NT2/D1 (cell line): ENCODE measurements around the gene NAIF1.

Source experiments
- DNase-seq: peaks from one replicate; pipeline ENCODE4 v3.0.0-alpha.2; 2011; ENCODE audit warnings: low read depth, low spot score
- H3K27me3 ChIP-seq: 2 replicates; pipeline ENCODE4 v1.6.0; 2011; ENCODE audit warnings: mild to moderate bottlenecking; ENCODE audit not compliant: insufficient read length, insufficient read depth
- H3K36me3 ChIP-seq: 2 replicates; pipeline ENCODE4 v1.6.1; 2011; ENCODE audit warnings: mild to moderate bottlenecking, low read length, mixed read lengths; ENCODE audit not compliant: insufficient read depth, insufficient read length
- H3K4me1 ChIP-seq: 2 replicates; pipeline ENCODE4 v1.5.1; 2011; ENCODE audit not compliant: insufficient read depth, insufficient read length
- H3K4me3 ChIP-seq: 2 replicates; pipeline ENCODE4 v1.5.1; 2011; ENCODE audit warnings: low read depth; ENCODE audit not compliant: insufficient read length
- H3K9ac ChIP-seq: 2 replicates; pipeline ENCODE4 v1.6.0; 2011; ENCODE audit warnings: low read depth; ENCODE audit not compliant: insufficient read length
- H3K9me3 ChIP-seq: 2 replicates; pipeline ENCODE4 v1.5.1; 2011; ENCODE audit warnings: mild to moderate bottlenecking, low read length; ENCODE audit not compliant: insufficient read depth
- SUZ12 ChIP-seq: IDR thresholded peaks from 2 replicates; pipeline ENCODE4 v1.6.1; 2011; ENCODE audit not compliant: insufficient read length, insufficient read depth; ENCODE audit errors: extremely low read depth
- YY1 ChIP-seq: IDR thresholded peaks from 2 replicates; pipeline ENCODE4 v1.6.1; 2011; ENCODE audit not compliant: insufficient read length, insufficient read depth
- ZNF274 ChIP-seq: IDR thresholded peaks from 2 replicates; pipeline ENCODE4 v1.6.1; 2011; ENCODE audit warnings: mild to moderate bottlenecking, low read depth, low read length

NAIF1 gene

DNA sequence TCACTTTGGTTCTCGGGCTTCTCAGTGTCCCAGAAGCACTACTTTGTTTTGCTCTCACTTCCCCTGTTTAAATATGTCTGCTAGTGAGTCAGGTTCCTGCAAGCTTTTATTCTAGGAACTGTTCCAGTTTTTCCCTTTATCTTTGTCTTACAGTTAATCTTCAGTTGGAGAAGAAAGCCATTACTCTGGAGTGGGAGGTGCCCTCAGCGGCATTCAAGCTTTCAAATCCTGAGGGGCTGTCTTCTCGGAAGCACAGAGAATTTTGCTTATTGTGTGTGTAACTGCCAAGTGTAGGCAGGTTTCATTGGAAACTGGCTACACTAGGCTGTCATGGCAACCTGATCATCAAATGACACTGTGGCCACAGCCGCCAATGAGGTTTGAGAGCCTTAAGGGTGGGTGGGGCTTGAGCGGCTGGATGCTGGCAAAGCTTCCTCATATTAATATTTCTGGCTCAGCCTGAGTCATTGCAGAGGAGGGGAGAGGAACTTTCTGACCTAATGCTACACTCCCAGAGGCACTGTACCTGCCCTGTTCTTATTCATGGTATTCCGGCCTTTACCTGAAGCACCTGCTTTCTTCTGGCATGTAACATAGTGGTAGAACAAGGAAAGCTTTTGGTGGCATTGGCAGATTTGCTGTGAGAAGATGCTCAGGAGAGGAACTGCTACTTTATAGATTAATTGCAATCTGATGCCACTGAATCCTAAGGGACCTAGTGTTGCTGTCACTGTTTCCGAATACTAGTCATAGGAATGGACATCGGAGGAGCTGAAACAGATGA is 27.2 kb upstream of the NAIF1 start:
- Histone ChIP-seq H3K9ac (no peak overlapping the region), H3K36me3 (peaks cover 23% of the 10 kb centered on the region), H3K9me3 (no peaks in the 10 kb centered on the region), H3K4me3 (no peak overlapping the region), H3K27me3 (no peaks in the 10 kb centered on the region), H3K4me1 (peaks cover 14% of the 10 kb centered on the region)
- no peak for TF ChIP-seq ZNF274
- TF ChIP-seq YY1: no peak
- TF ChIP-seq SUZ12: no peak
- no peak for DNase-seq

DNA sequence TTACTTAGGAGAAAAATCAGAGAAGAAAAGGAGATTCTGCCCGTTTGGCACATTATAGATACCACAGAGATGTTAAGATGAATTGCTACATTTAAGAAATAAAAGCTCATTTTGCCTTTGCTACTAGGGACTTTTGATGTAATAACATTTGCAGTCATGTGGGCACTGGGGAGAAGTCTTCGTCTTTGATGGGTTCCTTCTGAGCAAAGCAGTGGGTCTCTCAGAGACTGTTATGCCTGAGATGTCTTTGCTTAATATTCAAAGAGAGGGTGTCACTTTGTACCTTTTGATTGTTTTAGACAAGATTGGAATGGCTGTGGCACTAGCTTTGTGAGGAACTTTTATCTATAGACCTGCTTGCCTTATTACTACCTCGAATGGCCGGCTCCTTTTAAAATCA is 25.9 kb upstream of the NAIF1 start:
- Histone ChIP-seq H3K9ac (no peak overlapping the region), H3K36me3 (peaks cover 19% of the 10 kb centered on the region), H3K27me3 (no peaks in the 10 kb centered on the region), H3K4me3 (no peak overlapping the region), H3K9me3 (no peaks in the 10 kb centered on the region), H3K4me1 (peaks cover 11% of the 10 kb centered on the region)
- TF ChIP-seq YY1 (no peak), SUZ12 (no peak), ZNF274 (no peak)
- no peak for DNase-seq

DNA sequence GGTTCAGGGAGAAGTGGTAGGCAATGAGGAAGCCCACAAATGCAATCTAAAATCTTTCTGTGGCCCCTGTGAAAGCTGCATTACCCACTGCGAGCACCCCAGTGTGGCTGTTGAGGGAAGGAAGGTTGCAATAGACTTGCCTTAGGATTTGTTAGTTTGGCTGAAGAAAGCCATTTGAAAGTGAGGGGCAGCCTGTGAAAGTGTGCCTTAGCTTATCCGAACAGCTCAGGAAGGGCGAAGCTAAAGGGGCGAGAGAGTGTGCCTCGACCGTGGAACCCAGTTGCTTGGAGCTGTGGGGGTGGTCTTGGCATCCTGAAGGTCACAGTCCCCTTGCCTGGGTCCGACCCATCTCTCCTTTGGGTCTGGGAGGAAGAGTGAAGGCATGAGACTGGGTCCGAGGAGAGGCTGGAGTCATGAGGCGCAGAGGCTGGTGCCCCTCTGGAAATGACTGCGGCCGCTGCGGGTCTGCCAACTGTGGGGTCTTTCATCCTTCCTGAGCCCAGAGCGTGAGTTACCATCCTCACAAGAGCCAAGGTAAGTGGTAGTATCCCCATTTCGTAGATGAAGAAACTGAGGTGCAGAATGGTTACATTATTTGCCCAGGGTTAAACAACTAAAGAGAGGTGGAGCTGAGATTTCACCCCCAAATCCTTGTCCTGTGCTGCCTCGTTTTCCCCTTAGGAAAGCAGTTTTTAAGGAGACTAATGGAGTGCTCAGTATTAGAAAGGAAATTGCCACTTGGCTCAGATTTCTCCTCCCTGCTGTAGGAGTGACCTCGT is 25.3 kb upstream of the NAIF1 start:
- Histone ChIP-seq H3K36me3 (peaks cover 19% of the 10 kb centered on the region), H3K4me3 (no peak overlapping the region), H3K4me1 (peaks cover 8% of the 10 kb centered on the region), H3K27me3 (no peaks in the 10 kb centered on the region), H3K9me3 (no peaks in the 10 kb centered on the region), H3K9ac (no peak overlapping the region)
- TF ChIP-seq ZNF274 (no peak), YY1 (no peak), SUZ12 (no peak)
- no peak for DNase-seq

DNA sequence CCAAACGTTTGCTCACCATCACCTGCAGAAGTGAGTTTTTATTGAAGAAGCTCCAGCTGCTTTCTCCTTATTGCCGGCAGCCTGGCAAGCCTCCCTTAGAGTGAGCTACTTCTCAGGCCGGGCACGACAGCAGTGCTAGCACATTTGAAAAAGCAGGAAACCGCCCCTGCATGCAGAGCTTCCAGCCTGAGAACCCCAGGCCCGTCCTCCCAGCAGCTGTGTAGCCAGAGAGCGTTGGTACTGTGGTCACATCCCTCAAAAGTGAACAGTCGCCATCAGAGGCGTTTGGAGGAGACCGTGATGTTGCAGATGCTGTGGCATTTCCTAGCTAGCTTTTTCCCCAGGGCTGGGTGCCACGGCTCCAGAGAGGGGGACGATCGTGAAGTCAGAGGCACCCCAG is 24.5 kb upstream of the NAIF1 start:
- no peak for DNase-seq
- TF ChIP-seq YY1 (no peak), SUZ12 (no peak), ZNF274 (no peak)
- peaks cover 8% of the 10 kb centered on the region for H3K4me1 ChIP-seq
- no peaks in the 10 kb centered on the region for H3K27me3 ChIP-seq
- H3K9me3 ChIP-seq: no peaks in the 10 kb centered on the region
- H3K4me3 ChIP-seq: no peak overlapping the region
- peaks cover 21% of the 10 kb centered on the region for H3K36me3 ChIP-seq
- no peak overlapping the region for H3K9ac ChIP-seq

DNA sequence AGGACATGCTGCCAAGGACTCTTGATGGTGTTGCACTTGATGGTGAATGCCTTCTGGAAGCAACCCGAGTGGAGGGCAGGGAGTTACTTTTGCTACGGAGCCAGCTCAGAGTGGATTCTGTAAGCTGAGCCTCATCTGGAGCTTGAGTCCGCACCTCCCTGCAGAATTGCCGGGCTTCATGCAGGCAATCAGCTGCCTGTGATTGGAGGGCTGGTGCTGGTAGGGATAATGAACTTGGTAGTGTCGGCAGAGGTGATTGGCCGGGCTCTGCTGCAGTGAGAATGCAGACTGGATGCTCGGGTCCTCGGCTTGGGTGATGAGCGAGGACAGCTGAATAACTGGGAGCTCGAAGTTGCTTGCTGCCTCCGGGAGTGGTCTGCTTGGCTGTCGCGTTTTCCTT is 24.0 kb upstream of the NAIF1 start:
- no peaks in the 10 kb centered on the region for H3K27me3 ChIP-seq
- DNase-seq: peak; percentile 40
- H3K4me1 ChIP-seq: peaks cover 8% of the 10 kb centered on the region
- H3K9me3 ChIP-seq: no peaks in the 10 kb centered on the region
- H3K9ac ChIP-seq: no peak overlapping the region
- no peak for TF ChIP-seq ZNF274
- no peak for TF ChIP-seq YY1
- TF ChIP-seq SUZ12: no peak
- H3K36me3 ChIP-seq: peaks cover 22% of the 10 kb centered on the region
- H3K4me3 ChIP-seq: no peak overlapping the region

DNA sequence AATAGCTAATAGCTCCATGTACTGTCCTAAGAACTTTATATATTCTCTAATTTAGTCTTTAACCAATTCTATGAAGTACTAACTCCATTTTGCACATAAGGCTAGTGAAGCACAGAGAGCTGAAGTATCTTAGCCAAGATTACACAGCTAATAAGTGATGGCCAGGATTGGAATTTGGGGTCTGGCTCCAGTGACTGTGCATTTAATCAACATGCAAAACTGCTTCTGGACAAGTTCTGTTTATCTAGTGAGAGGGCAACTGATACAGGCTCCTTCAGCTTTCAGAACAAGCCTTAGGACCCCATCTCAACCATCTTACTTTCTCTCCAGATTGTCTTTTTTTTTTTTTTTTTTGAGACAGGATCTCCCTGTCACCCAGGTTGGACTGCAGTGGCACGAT is 22.2 kb upstream of the NAIF1 start:
- H3K36me3 ChIP-seq: peaks cover 18% of the 10 kb centered on the region
- no peaks in the 10 kb centered on the region for H3K9me3 ChIP-seq
- H3K27me3 ChIP-seq: no peaks in the 10 kb centered on the region
- no peak for DNase-seq
- no peak for TF ChIP-seq ZNF274
- no peak overlapping the region for H3K4me3 ChIP-seq
- peaks cover 8% of the 10 kb centered on the region for H3K4me1 ChIP-seq
- no peak overlapping the region for H3K9ac ChIP-seq

DNA sequence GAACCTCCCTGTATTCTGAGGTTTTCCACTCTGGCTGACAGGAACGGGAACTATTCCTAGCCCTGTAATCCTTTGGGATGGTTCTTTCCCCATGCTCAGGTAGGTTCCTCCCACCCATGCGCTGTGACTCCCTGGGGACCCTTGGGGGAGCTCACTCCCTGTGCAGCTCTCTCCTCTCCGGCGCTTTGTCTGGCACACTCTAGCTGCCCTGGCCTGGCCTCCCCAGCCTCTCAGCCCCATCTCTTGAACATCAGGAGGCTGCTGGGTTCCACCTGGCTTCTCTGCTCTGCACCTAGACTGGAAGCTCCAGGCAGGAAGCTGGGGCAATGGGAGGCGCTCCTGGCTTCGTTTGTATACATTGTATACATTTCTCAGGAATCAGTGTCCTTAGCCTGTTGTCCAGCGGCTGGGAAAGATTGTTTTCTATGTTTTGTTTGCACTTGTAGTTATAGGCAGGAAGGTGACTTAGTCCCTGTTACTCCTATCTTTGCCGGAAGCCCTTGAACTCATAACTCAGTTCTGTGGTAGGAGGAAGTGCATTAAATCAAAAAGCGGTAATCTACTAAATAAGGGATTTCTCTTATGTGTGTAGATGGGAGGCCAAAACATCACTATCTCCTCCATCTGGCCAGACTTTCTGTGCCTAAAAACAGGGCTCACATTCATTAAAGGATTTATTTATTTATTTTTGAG is 21.3 kb upstream of the NAIF1 start:
- TF ChIP-seq YY1 (no peak), SUZ12 (no peak), ZNF274 (no peak)
- H3K4me1 ChIP-seq: peaks cover 7% of the 10 kb centered on the region
- DNase-seq: no peak
- no peaks in the 10 kb centered on the region for H3K9me3 ChIP-seq
- H3K4me3 ChIP-seq: no peak overlapping the region
- no peaks in the 10 kb centered on the region for H3K27me3 ChIP-seq
- H3K9ac ChIP-seq: no peak overlapping the region
- peaks cover 15% of the 10 kb centered on the region for H3K36me3 ChIP-seq
